Thoracic aorta (tissue), 2 donors: ENCODE measurements around the gene GJB1. TPM values are rescaled to one million over a fixed set of nuclear protein-coding genes. Genes with fewer than 3 reads are reported as not detected.

Experiments used
- ATAC-seq: fragments of 150-250 bp; one replicate; pipeline ENCODE4 v1.8.0; 2017; ENCODE audit warnings: low read depth; ENCODE audit not compliant: insufficient number of reproducible peaks, low FRiP score
- DNase-seq: peaks from one replicate; pipeline ENCODE4 v3.0.0-alpha.2; 2020; ENCODE audit warnings: low spot score
- H3K27ac ChIP-seq, 2 donors: fragments of 200-600 bp; sonication (generic); 1 replicate in 1 of 2; 2 replicates in 1 of 2; pipeline ENCODE4 v1.5.1; 2016; ENCODE audit warnings: mild to moderate bottlenecking in 2 of 2, moderate library complexity in 2 of 2
- H3K27me3 ChIP-seq: fragments of 200-600 bp; sonication (generic); replicated peaks from 2 replicates; pipeline ENCODE4 v1.6.0; 2016; ENCODE audit warnings: mild to moderate bottlenecking; ENCODE audit not compliant: insufficient read depth
- H3K36me3 ChIP-seq: fragments of 200-600 bp; sonication (generic); one replicate; pipeline ENCODE4 v1.5.1; 2016
- H3K4me1 ChIP-seq, 2 donors: fragments of 200-600 bp; sonication (generic); 1 replicate in 1 of 2; 2 replicates in 1 of 2; pipeline versions ENCODE4 v1.5.1 to v1.6.0; 2016; ENCODE audit warnings: low read depth in 2 of 2, mild to moderate bottlenecking in 1 of 2; ENCODE audit not compliant: control insufficient read depth in 1 of 2
- H3K4me3 ChIP-seq: fragments of 200-600 bp; sonication (generic); 2 replicates; pipeline ENCODE4 v1.5.1; 2016; ENCODE audit warnings: mild to moderate bottlenecking
- H3K9me3 ChIP-seq: fragments of 200-600 bp; sonication (generic); 2 replicates; pipeline ENCODE4 v1.5.1; 2016
- total RNA-seq, 2 donors: library from RNA; depleted of rRNA; stranded (reverse); fragments of >200 nt; gene quantifications; one replicate each; pipeline versions ENCODE4 v1.1.0 to v1.2.3, GENCODE V29; 2016
- TF ChIP-seq, protein P1 (sequence below): fragments of 200-600 bp; sonication (generic); IDR thresholded peaks from one replicate; pipeline ENCODE4 v1.5.1; 2019; ENCODE audit warnings: antibody characterized with exemption

The GJB1 gene
- total RNA-seq, 2 donors from 2014 or later = not detected

DNA sequence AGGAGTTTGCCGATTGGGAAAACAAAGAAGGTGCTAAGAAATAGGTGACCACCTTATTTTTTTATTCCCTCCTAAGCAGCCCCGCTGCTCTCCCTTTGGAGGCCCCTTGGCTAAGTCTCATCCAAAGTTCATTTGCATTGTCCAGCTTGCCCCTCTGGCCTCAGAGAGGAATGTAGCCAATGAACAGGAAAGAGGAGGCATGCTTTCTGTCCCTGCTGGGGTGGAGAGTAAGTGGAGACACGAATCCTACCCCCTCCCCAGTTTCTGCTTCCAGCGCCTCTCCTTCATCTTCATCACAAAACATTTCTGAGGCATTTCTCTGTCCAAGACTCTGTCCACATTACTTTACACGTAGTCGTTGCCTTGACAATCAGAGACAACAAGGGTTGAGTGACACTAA lies 39.7 kb upstream of the GJB1 start:
- Histone ChIP-seq H3K4me1 (peaks cover 0 to 6% of the 10 kb centered on the region in 2 donors), H3K27ac (no peak overlapping the region), H3K27me3 (no peaks in the 10 kb centered on the region), H3K9me3 (no peaks in the 10 kb centered on the region), H3K36me3 (no peaks in the 10 kb centered on the region), H3K4me3 (no peak overlapping the region)
- ATAC-seq (no peak), DNase-seq (no peak)
- TF ChIP-seq, protein P1, sequence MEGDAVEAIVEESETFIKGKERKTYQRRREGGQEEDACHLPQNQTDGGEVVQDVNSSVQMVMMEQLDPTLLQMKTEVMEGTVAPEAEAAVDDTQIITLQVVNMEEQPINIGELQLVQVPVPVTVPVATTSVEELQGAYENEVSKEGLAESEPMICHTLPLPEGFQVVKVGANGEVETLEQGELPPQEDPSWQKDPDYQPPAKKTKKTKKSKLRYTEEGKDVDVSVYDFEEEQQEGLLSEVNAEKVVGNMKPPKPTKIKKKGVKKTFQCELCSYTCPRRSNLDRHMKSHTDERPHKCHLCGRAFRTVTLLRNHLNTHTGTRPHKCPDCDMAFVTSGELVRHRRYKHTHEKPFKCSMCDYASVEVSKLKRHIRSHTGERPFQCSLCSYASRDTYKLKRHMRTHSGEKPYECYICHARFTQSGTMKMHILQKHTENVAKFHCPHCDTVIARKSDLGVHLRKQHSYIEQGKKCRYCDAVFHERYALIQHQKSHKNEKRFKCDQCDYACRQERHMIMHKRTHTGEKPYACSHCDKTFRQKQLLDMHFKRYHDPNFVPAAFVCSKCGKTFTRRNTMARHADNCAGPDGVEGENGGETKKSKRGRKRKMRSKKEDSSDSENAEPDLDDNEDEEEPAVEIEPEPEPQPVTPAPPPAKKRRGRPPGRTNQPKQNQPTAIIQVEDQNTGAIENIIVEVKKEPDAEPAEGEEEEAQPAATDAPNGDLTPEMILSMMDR = no peak

DNA sequence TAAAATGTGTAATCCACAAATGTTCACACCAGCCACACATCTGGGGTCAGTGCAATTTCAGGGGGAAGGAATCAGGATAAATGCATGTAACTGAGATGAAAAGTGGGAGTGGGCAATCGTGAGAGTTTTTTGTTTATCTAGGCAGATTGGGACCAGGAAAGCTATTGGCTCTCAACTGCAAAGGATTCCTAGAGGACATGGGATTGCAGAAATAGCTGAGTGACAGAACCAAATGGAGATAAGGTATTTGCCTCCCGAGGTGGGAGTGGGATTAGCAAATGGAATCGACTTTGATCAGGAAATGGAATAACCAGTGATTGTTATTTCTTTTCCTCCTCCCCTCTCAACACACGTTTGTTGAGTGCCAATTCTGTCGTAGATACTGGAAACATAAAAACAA lies 38.9 kb upstream of the GJB1 start:
- Histone ChIP-seq H3K27me3 (no peaks in the 10 kb centered on the region), H3K27ac (no peak overlapping the region), H3K4me1 (peaks cover 0 to 6% of the 10 kb centered on the region in 2 donors), H3K36me3 (no peaks in the 10 kb centered on the region), H3K4me3 (no peak overlapping the region), H3K9me3 (no peaks in the 10 kb centered on the region)
- DNase-seq (no peak), ATAC-seq (no peak)
- TF ChIP-seq, protein P1 = no peak

DNA sequence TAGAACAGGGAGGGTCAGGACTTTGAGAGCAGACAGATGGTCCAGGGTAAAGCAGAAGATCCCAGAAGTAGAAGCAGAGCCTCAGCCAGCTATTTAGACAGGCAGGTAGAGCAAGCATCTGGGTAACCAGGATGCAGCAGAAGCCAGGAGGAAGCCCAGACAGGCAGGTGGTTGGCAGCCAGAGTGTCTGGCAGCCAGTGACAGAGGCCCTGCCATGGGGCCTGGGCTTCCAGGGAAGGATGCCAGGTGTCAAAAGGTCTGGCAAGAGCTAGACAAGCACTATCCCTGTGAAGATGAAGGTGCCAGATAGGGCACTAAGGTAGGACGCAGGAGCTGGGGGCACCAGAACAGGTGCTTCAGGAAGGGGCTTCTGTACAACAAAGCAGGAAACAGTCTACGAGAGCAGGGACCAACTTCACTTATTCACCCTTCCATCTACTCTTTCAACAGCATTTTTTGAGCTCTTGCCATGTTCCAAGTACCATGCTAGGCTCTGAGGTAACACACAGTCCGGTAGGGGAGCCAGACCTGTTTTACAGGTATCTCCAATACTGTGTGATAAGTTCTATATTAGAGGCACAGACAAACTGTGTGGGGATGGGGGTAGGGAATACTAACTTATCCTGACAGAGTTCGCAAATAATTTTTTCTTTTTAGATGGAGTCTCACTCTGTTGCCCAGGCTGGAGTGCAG lies 38.1 kb upstream of the GJB1 start:
- Histone ChIP-seq H3K4me3 (no peak overlapping the region), H3K36me3 (no peaks in the 10 kb centered on the region), H3K9me3 (no peaks in the 10 kb centered on the region), H3K27ac (no peak overlapping the region), H3K27me3 (no peaks in the 10 kb centered on the region), H3K4me1 (peaks cover 0 to 6% of the 10 kb centered on the region in 2 donors)
- DNase-seq = no peak
- TF ChIP-seq, protein P1 = no peak
- no peak for ATAC-seq

DNA sequence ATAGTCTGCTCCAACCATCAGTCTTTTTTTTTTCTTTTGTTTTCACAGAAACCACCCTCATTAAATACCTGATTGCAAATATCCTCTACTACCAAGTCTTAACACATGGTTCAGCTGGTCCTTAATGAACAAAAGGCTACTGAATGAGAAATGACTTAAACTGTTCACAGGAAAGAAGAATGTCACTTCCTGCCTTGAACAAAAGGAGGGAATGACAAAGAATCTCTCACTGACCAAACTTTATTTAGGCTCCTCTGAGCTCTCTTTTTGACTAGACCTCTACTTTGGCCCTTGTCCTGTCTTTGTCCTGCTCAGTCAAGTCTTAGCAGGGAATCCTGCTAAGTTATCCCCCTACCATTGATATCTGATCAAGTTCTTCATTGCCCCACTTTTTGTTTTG lies 31.8 kb upstream of the GJB1 start:
- Histone ChIP-seq H3K4me3 (no peak overlapping the region), H3K9me3 (no peaks in the 10 kb centered on the region), H3K27me3 (no peaks in the 10 kb centered on the region), H3K4me1 (no peaks in the 10 kb centered on the region), H3K36me3 (no peaks in the 10 kb centered on the region), H3K27ac (no peak overlapping the region)
- ATAC-seq (no peak), DNase-seq (no peak)
- TF ChIP-seq, protein P1 = no peak

DNA sequence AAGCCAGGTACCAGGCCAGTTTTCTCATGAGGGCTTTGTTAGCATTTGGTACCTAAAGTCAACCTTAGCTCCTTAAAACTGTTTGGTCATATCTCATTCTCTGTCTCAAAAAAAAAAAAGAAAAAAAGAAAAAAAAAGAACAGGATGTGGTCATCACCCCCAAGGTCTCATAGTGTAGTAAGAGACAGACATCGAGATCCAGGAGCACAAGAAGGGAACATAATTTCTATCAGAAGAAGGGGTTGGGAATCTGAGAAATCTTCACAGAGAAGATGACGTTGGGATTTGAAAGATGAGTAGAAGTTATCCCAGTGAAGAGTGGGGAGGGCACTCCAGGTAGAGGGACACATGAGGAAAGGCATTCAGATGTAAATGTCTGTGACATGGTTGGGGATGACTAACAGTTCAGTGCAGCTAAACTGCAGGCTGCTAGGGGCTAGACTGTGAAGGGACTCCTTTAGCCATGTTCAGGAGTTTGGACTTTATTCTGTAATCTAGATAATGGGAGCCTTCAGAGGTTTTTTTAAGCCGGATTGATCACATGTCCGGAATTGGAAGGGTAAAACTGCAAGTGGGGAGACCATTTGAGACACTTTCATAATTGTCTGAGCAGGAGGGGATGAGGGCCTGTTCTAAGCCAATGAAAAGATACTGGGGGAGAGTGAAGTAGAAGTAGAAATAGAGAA lies 26.9 kb upstream of the GJB1 start:
- H3K36me3 ChIP-seq = no peaks in the 10 kb centered on the region
- no peaks in the 10 kb centered on the region for H3K4me1 ChIP-seq
- ATAC-seq (no peak), DNase-seq (no peak)
- H3K4me3 ChIP-seq = no peak overlapping the region
- no peaks in the 10 kb centered on the region for H3K9me3 ChIP-seq
- H3K27me3 ChIP-seq = no peaks in the 10 kb centered on the region
- H3K27ac ChIP-seq = no peak overlapping the region
- TF ChIP-seq, protein P1 = no peak
